PC-3 (cell line): ENCODE measurements around the gene DENND5B. TPM values are rescaled to one million over a fixed set of nuclear protein-coding genes. Genes with fewer than 3 reads are reported as not detected.

Source experiments
- ATAC-seq: fragments of 200-7000 bp; cut with Tn5 transposase; 2 replicates; pipeline ENCODE4 v1.9.1; 2020; ENCODE audit warnings: mild to moderate bottlenecking, moderate library complexity
- BruUV-seq: library from RNA; stranded (reverse); fragments of 400-500 nt; replicated peaks from 2 replicates; lab custom pipeline; 2021; lab: Mats Ljungman, UMichigan
- CTCF ChIA-PET: fragments of 300-600 bp; sonication (Branson Sonifier 250); formaldehyde crosslinking; loops from one replicate; lab custom pipeline; 2022; ENCODE audit warnings: antibody characterized with exemption; lab: Charles Lee
- POLR2A ChIA-PET: fragments of 300-600 bp; sonication (Branson Sonifier 250); formaldehyde crosslinking; loops from one replicate; lab custom pipeline; 2022; ENCODE audit warnings: antibody characterized with exemption; ENCODE audit not compliant: unreplicated experiment; lab: Charles Lee
- DNase-seq: peaks from one replicate; pipeline ENCODE4 v3.0.0-alpha.2; 2015
- H2AFZ ChIP-seq: fragments of 300-600 bp; sonication (generic); 2 replicates; pipeline ENCODE4 v1.6.0; 2016; ENCODE audit warnings: antibody characterized with exemption, low read length
- H3F3A ChIP-seq: fragments of 300-600 bp; sonication (generic); one replicate; pipeline ENCODE4 v1.6.0; 2017; ENCODE audit warnings: antibody characterized with exemption, low read length, control low read depth, mild to moderate bottlenecking; ENCODE audit not compliant: unreplicated experiment
- H3K27ac ChIP-seq: fragments of 300-600 bp; sonication (generic); 2 replicates; pipeline ENCODE4 v1.5.1; 2016; ENCODE audit warnings: mild to moderate bottlenecking, low read length
- H3K27me3 ChIP-seq: fragments of 300-600 bp; sonication (generic); 2 replicates; pipeline ENCODE4 v1.6.1; 2016; ENCODE audit warnings: low read length, mixed read lengths
- H3K36me3 ChIP-seq: fragments of 300-600 bp; sonication (generic); 2 replicates; pipeline ENCODE4 v1.6.1; 2016; ENCODE audit warnings: low read depth, mixed run types, low read length, mixed read lengths
- H3K4me1 ChIP-seq: fragments of 300-600 bp; sonication (generic); 2 replicates; pipeline ENCODE4 v1.5.1; 2016; ENCODE audit warnings: low read length; ENCODE audit not compliant: insufficient read depth
- H3K4me2 ChIP-seq: fragments of 300-600 bp; sonication (generic); 2 replicates; pipeline ENCODE4 v1.6.0; 2016; ENCODE audit warnings: low read length
- H3K4me3 ChIP-seq: fragments of 300-600 bp; sonication (generic); 2 replicates; pipeline ENCODE4 v1.5.1; 2016; ENCODE audit warnings: mild to moderate bottlenecking, low read length, mixed read lengths
- H3K79me2 ChIP-seq: fragments of 300-600 bp; sonication (generic); 2 replicates; pipeline ENCODE4 v1.6.1; 2017; ENCODE audit warnings: low read length, mixed read lengths
- H3K9ac ChIP-seq: fragments of 300-600 bp; sonication (generic); 2 replicates; pipeline ENCODE4 v1.6.0; 2016; ENCODE audit warnings: mild to moderate bottlenecking, low read length
- H3K9me2 ChIP-seq: fragments of 300-600 bp; sonication (generic); replicated peaks from 2 replicates; pipeline ENCODE4 v1.6.1; 2016; ENCODE audit warnings: mixed run types, low read length, mixed read lengths
- H3K9me3 ChIP-seq: fragments of 300-600 bp; sonication (generic); 2 replicates; pipeline ENCODE4 v1.6.1; 2016; ENCODE audit warnings: low read length, mixed read lengths
- H4K20me1 ChIP-seq: fragments of 300-600 bp; sonication (generic); 2 replicates; pipeline ENCODE4 v1.6.1; 2016; ENCODE audit warnings: low read length, mixed read lengths
- EZH2 ChIP-seq: fragments of 300-600 bp; sonication (generic); IDR thresholded peaks from one replicate; pipeline ENCODE4 v1.6.1; 2017; ENCODE audit warnings: antibody characterized with exemption, mild to moderate bottlenecking, low read length; ENCODE audit not compliant: unreplicated experiment
- EZH2phosphoT487 ChIP-seq: fragments of 300-600 bp; sonication (generic); IDR thresholded peaks from 2 replicates; pipeline ENCODE4 v1.6.1; 2018; ENCODE audit warnings: mild to moderate bottlenecking, antibody characterized with exemption, low read length, borderline replicate concordance
- intact Hi-C: fragments of 100-400 bp; cut with micrococcal nuclease; formaldehyde crosslinking; loops from 2 replicates; pipeline ENCODE4 v1.9.0; 2023
- total RNA-seq: library from RNA; depleted of rRNA; stranded (reverse); fragments of >200 nt; gene quantifications from 2 replicates; pipeline ENCODE4 v1.2.3, GENCODE V29; 2014
- TF ChIP-seq, protein P1 (sequence below): fragments of 300-600 bp; sonication (generic); conservative IDR thresholded peaks from 2 replicates; pipeline ENCODE4 v1.5.1; 2017; ENCODE audit warnings: antibody characterized with exemption, low read depth, mild to moderate bottlenecking, low read length

The DENND5B gene
- total RNA-seq, 1 experiment from 2014 or later, result 4.2 TPM

DNA sequence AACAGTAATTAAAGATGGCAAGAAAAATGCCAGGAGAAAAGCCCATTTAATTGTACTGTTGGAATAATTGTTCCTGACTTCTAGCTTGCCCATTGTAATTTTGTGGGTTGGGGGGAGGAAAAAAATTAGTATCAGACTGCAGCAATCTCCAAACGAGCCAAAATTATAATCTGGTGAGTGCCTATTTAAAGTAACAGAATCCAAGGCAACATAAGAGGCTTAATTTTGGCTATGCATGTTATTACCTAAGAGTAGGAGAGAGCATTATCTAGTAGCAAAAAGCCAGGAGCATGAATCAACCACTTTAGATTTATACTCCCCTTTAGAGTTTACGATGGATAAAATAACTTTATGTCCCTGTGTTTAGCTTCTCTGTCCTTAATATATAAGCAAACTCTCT, 14.6 kb upstream of the DENND5B start:
- no peaks in the 10 kb centered on the region for H3K4me1 ChIP-seq
- ChIA-PET POLR2A (no interaction called here), CTCF (no interaction called here)
- H3K27ac ChIP-seq, result no peak overlapping the region
- H3K79me2 ChIP-seq, result no peaks in the 10 kb centered on the region
- no peaks in the 10 kb centered on the region for H4K20me1 ChIP-seq
- H3K27me3 ChIP-seq, result no peaks in the 10 kb centered on the region
- intact Hi-C loops, result no loop called here
- DNase-seq (no peak), ATAC-seq (no peak)
- no peaks in the 10 kb centered on the region for H3K9me2 ChIP-seq
- no TSS peak for BruUV-seq
- H3K9ac ChIP-seq, result no peak overlapping the region
- no peak overlapping the region for H3K4me2 ChIP-seq
- no peaks in the 10 kb centered on the region for H3K36me3 ChIP-seq
- no peak overlapping the region for H2AFZ ChIP-seq
- 0 out of 2 replicates have a peak, but pooled peaks cover 7% of the 10 kb centered on the region for H3K9me3 ChIP-seq
- H3F3A ChIP-seq, result no peaks in the 10 kb centered on the region
- no peak overlapping the region for H3K4me3 ChIP-seq
- no peak for TF ChIP-seq EZH2phosphoT487
- TF ChIP-seq, protein P1, sequence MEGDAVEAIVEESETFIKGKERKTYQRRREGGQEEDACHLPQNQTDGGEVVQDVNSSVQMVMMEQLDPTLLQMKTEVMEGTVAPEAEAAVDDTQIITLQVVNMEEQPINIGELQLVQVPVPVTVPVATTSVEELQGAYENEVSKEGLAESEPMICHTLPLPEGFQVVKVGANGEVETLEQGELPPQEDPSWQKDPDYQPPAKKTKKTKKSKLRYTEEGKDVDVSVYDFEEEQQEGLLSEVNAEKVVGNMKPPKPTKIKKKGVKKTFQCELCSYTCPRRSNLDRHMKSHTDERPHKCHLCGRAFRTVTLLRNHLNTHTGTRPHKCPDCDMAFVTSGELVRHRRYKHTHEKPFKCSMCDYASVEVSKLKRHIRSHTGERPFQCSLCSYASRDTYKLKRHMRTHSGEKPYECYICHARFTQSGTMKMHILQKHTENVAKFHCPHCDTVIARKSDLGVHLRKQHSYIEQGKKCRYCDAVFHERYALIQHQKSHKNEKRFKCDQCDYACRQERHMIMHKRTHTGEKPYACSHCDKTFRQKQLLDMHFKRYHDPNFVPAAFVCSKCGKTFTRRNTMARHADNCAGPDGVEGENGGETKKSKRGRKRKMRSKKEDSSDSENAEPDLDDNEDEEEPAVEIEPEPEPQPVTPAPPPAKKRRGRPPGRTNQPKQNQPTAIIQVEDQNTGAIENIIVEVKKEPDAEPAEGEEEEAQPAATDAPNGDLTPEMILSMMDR, result no peak
- TF ChIP-seq EZH2, result no peak

- TF ChIP-seq EZH2phosphoT487 (no peak), EZH2 (no peak)
- TF ChIP-seq, protein P1, result no peak
These were observed 12.6 kb upstream of the DENND5B start for GRCh38 chr12:31603546-31604009.

DNA sequence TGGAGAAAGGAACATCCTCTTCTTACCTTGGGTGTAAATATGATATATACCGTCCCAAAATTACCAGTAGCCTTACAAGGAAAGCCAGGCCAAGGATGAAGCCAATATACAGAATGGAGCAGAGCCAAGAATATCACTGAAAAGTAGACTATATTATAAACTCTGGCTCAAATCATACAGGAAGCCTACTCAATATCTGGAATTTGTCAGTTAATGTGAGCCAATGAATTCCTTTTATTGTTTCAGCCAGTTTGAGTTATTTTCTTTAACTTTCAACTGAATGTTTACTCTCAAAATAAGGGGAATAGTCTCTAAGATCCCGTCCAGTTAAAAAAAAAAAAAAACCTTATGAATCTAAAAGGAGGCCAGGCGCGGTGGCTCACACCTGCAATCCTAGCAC, 9.8 kb upstream of the DENND5B start:
- ChIA-PET CTCF (no interaction called here), POLR2A (no interaction called here)
- Histone ChIP-seq H3K9me2 (no peaks in the 10 kb centered on the region), H3K27ac (no peak overlapping the region), H3K36me3 (no peaks in the 10 kb centered on the region), H3F3A (no peaks in the 10 kb centered on the region), H3K4me2 (no peak overlapping the region), H3K27me3 (no peaks in the 10 kb centered on the region), H3K4me3 (no peak overlapping the region), H3K79me2 (no peaks in the 10 kb centered on the region), H3K9me3 (no peaks in the 10 kb centered on the region), H2AFZ (no peak overlapping the region), H4K20me1 (no peaks in the 10 kb centered on the region), H3K9ac (no peak overlapping the region), H3K4me1 (no peaks in the 10 kb centered on the region)
- no peak for ATAC-seq
- no TSS peak for BruUV-seq
- TF ChIP-seq EZH2 (no peak), EZH2phosphoT487 (no peak)
- TF ChIP-seq, protein P1, result no peak
- intact Hi-C loops, result no loop called here
- no peak for DNase-seq

More at GRCh38 chr12:31603546-31604009, 12.6 kb upstream of the DENND5B start:
- H3K9me2 ChIP-seq, result no peaks in the 10 kb centered on the region
- no peaks in the 10 kb centered on the region for H3F3A ChIP-seq
- no peaks in the 10 kb centered on the region for H4K20me1 ChIP-seq
- intact Hi-C loops, result no loop called here
- H3K27ac ChIP-seq, result no peak overlapping the region
- no peak overlapping the region for H3K4me3 ChIP-seq
- no peak for DNase-seq
- no peaks in the 10 kb centered on the region for H3K9me3 ChIP-seq
- H3K4me1 ChIP-seq, result no peaks in the 10 kb centered on the region
- H3K4me2 ChIP-seq, result no peak overlapping the region
- H2AFZ ChIP-seq, result no peak overlapping the region
- ChIA-PET POLR2A (no interaction called here), CTCF (no interaction called here)
- no peaks in the 10 kb centered on the region for H3K79me2 ChIP-seq
- H3K36me3 ChIP-seq, result no peaks in the 10 kb centered on the region
- H3K9ac ChIP-seq, result no peak overlapping the region
- BruUV-seq, result no TSS peak
- no peak for ATAC-seq
- H3K27me3 ChIP-seq, result no peaks in the 10 kb centered on the region
